Effector memory CD4-positive, alpha-beta T cell (primary cell): Measurements from ENCODE around the gene CEP162.
"Not testable (repeated sequence)": the region's sequence is repeated elsewhere in the genome, so short reads cannot be mapped to it uniquely, and the experiment has no call there.

Experiments used
- DNase-seq, 3 donors: peaks; one replicate each; pipeline ENCODE4 v3.0.0-alpha.2; 2020
- H3K27ac ChIP-seq: 2 replicates; pipeline ENCODE4 v1.7.0; 2013; ENCODE audit warnings: mild to moderate bottlenecking, low read length, moderate library complexity; ENCODE audit not compliant: insufficient read depth, poor library complexity, severe bottlenecking
- H3K27me3 ChIP-seq: replicated peaks from 2 replicates; pipeline ENCODE4 v1.7.0; 2013; ENCODE audit warnings: mild to moderate bottlenecking, low read length; ENCODE audit not compliant: insufficient read depth, control insufficient read depth, poor library complexity, severe bottlenecking
- H3K36me3 ChIP-seq: 2 replicates; pipeline ENCODE4 v1.7.0; 2013; ENCODE audit warnings: mild to moderate bottlenecking, low read length, moderate library complexity; ENCODE audit not compliant: control insufficient read depth, insufficient read depth
- H3K4me1 ChIP-seq: 2 replicates; pipeline ENCODE4 v1.7.0; 2013; ENCODE audit warnings: low read length, mild to moderate bottlenecking; ENCODE audit not compliant: control insufficient read depth, insufficient read depth, poor library complexity, severe bottlenecking
- H3K4me3 ChIP-seq: 2 replicates; pipeline ENCODE4 v1.7.0; 2013; ENCODE audit warnings: low read length, low read depth, mild to moderate bottlenecking; ENCODE audit not compliant: insufficient read depth, poor library complexity, severe bottlenecking
- H3K9me3 ChIP-seq: 2 replicates; pipeline ENCODE4 v1.7.0; 2013; ENCODE audit warnings: mild to moderate bottlenecking, low read length, moderate library complexity; ENCODE audit not compliant: control insufficient read depth

Gene CEP162

GRCh38 chr6:84164328-84164727 is 63.1 kb downstream of the CEP162 start:
- DNase-seq, H3K27ac ChIP-seq, H3K27me3 ChIP-seq, H3K4me1 ChIP-seq, H3K36me3 ChIP-seq, H3K4me3 ChIP-seq, H3K9me3 ChIP-seq: not testable (repeated sequence)

- H3K4me3 ChIP-seq = no peak overlapping the region
- DNase-seq = no peak
- H3K36me3 ChIP-seq = peaks cover 7% of the 10 kb centered on the region
- H3K27ac ChIP-seq = no peak overlapping the region
- H3K27me3 ChIP-seq = no peaks in the 10 kb centered on the region
- no peaks in the 10 kb centered on the region for H3K9me3 ChIP-seq
- no peaks in the 10 kb centered on the region for H3K4me1 ChIP-seq
These were observed 66.3 kb downstream of the CEP162 start for GRCh38 chr6:84161190-84161589.

- H3K4me3 ChIP-seq = no peak overlapping the region
- no peak overlapping the region for H3K27ac ChIP-seq
- no peak for DNase-seq
- H3K36me3 ChIP-seq = peaks cover 15% of the 10 kb centered on the region
- no peaks in the 10 kb centered on the region for H3K27me3 ChIP-seq
- no peaks in the 10 kb centered on the region for H3K4me1 ChIP-seq
- H3K9me3 ChIP-seq = no peaks in the 10 kb centered on the region
These were observed 71.1 kb downstream of the CEP162 start for GRCh38 chr6:84156306-84156705.

GRCh38 chr6:84151669-84152068 is 75.8 kb downstream of the CEP162 start:
- Histone ChIP-seq H3K27ac (no peak overlapping the region), H3K4me1 (no peaks in the 10 kb centered on the region), H3K27me3 (no peaks in the 10 kb centered on the region), H3K9me3 (no peaks in the 10 kb centered on the region), H3K4me3 (no peak overlapping the region), H3K36me3 (peaks cover 11% of the 10 kb centered on the region)
- no peak for DNase-seq

- Histone ChIP-seq H3K4me1 (no peaks in the 10 kb centered on the region), H3K9me3 (no peaks in the 10 kb centered on the region), H3K27ac (no peak overlapping the region), H3K27me3 (no peaks in the 10 kb centered on the region), H3K4me3 (no peak overlapping the region), H3K36me3 (peaks cover 11% of the 10 kb centered on the region)
- no peak for DNase-seq
These were observed 76.7 kb downstream of the CEP162 start for GRCh38 chr6:84150705-84151104.

GRCh38 chr6:84141521-84141920 is 85.9 kb downstream of the CEP162 start:
- Histone ChIP-seq H3K9me3 (no peaks in the 10 kb centered on the region), H3K4me3 (no peak overlapping the region)
- DNase-seq = no peak

GRCh38 chr6:84139311-84139710 is 88.1 kb downstream of the CEP162 start:
- no peak for DNase-seq

More at GRCh38 chr6:84141521-84141920, 85.9 kb downstream of the CEP162 start:
- Histone ChIP-seq H3K27ac (no peak overlapping the region), H3K36me3 (peaks cover 5% of the 10 kb centered on the region), H3K27me3 (no peaks in the 10 kb centered on the region), H3K4me1 (no peaks in the 10 kb centered on the region)

GRCh38 chr6:84137989-84138575 is 89.4 kb downstream of the CEP162 start:
- Histone ChIP-seq H3K4me1 (no peaks in the 10 kb centered on the region), H3K36me3 (peaks cover 5% of the 10 kb centered on the region), H3K27me3 (no peaks in the 10 kb centered on the region), H3K27ac (no peak overlapping the region), H3K9me3 (no peaks in the 10 kb centered on the region), H3K4me3 (no peak overlapping the region)
- DNase-seq = no peak

More at GRCh38 chr6:84139311-84139710, 88.1 kb downstream of the CEP162 start:
- H3K9me3 ChIP-seq = no peaks in the 10 kb centered on the region
- H3K4me3 ChIP-seq = no peak overlapping the region
- H3K27ac ChIP-seq = no peak overlapping the region
- H3K36me3 ChIP-seq = peaks cover 5% of the 10 kb centered on the region
- no peaks in the 10 kb centered on the region for H3K27me3 ChIP-seq
- H3K4me1 ChIP-seq = no peaks in the 10 kb centered on the region

GRCh38 chr6:84137051-84137375 is 90.4 kb downstream of the CEP162 start:
- DNase-seq = no peak
- H3K4me3 ChIP-seq = no peak overlapping the region
- H3K27me3 ChIP-seq = no peaks in the 10 kb centered on the region

GRCh38 chr6:84136364-84137050 is 90.9 kb downstream of the CEP162 start:
- Histone ChIP-seq H3K27ac (no peak overlapping the region), H3K9me3 (no peaks in the 10 kb centered on the region), H3K27me3 (no peaks in the 10 kb centered on the region), H3K4me1 (no peaks in the 10 kb centered on the region), H3K4me3 (no peak overlapping the region), H3K36me3 (peaks cover 5% of the 10 kb centered on the region)
- DNase-seq = no peak

More at GRCh38 chr6:84137051-84137375, 90.4 kb downstream of the CEP162 start:
- Histone ChIP-seq H3K27ac (no peak overlapping the region), H3K4me1 (no peaks in the 10 kb centered on the region), H3K36me3 (peaks cover 5% of the 10 kb centered on the region), H3K9me3 (no peaks in the 10 kb centered on the region)
